ENCODE results near the gene GBGT1. TPM values are rescaled to one million over a fixed set of nuclear protein-coding genes. Genes with fewer than 3 reads are reported as not detected.

The GBGT1 gene
- total and polyA plus RNA-seq, 2 donors (not counting 3 experiments of a cell fraction or from before 2014, with no cell fraction given), result 35.6 to 56.3 TPM

GRCh38 chr9:133168432-133168831 is 4.7 kb upstream of the GBGT1 start:
- peaks cover 0 to 6% of the 10 kb centered on the region in 2 experiments for H3K27me3 ChIP-seq (ENCODE audit: control insufficient read depth in 2 of 2, insufficient read depth in 2 of 2, low read length in 2 of 2)
- TF ChIP-seq CTCF (IDR thresholded peaks at IDR 0.05; ENCODE audit: extremely low read depth in 1 of 2, insufficient read depth in 1 of 2, low read depth in 1 of 2, low read length in 2 of 2) (no peak), EZH2 (IDR thresholded peaks at IDR 0.05; ENCODE audit: borderline replicate concordance, low read depth, low read length, severe bottlenecking) (no peak), GATA2 (IDR thresholded peaks at IDR 0.05; ENCODE audit: insufficient read depth, insufficient read length, low read depth, low read length) (no peak), JUN (IDR thresholded peaks at IDR 0.05; ENCODE audit: borderline replicate concordance, insufficient read depth, insufficient read length, low read depth) (no peak), POLR2AphosphoS5 (IDR thresholded peaks at IDR 0.05; ENCODE audit: insufficient read depth, low read depth, low read length) (no peak), POLR2A (IDR thresholded peaks at IDR 0.05; ENCODE audit: low read depth, low read length) (no peak), MYC (IDR thresholded peaks at IDR 0.05; ENCODE audit: low read depth, low read length) (no peak), FOS (IDR thresholded peaks at IDR 0.05; ENCODE audit: borderline replicate concordance, insufficient read depth, low read length) (no peak), MAX (IDR thresholded peaks at IDR 0.05; ENCODE audit: insufficient read depth, insufficient read length) (no peak)
- no peak for FAIRE-seq
- no TSS peak for BruUV-seq (replicated peaks)
- DNase-seq (ENCODE audit: low read depth, low spot score), result no peak
- no peaks in the 10 kb centered on the region for H3K9me1 ChIP-seq (replicated peaks; ENCODE audit: control insufficient read depth, extremely low read depth, insufficient read depth, low read length)
- no peak overlapping the region for H2AFZ ChIP-seq (ENCODE audit: low read depth, low read length)
- H3K9me3 ChIP-seq (replicated peaks; ENCODE audit: control insufficient read depth, insufficient read depth, low read length), result no peaks in the 10 kb centered on the region
- H3K36me3 ChIP-seq (ENCODE audit: control insufficient read depth in 2 of 2, extremely low read depth in 1 of 2, insufficient read depth in 2 of 2, low read length in 2 of 2), result no peaks in the 10 kb centered on the region
- no peak overlapping the region for H3K27ac ChIP-seq (ENCODE audit: insufficient read depth, low read depth, low read length)
- ChIA-PET CTCF (interaction anchor here (0.9 to 2.5 kb wide), 3 partner anchors 17 to 318 kb away, joined by 3 to 11 read pairs (median 5); no protein-coding TSS in a partner anchor), POLR2A (interaction anchor here (1.1 kb wide), 1 partner anchor 179 kb away, joined by 3 read pairs; the partner anchor contains the start of genes MED22 and RPL7A)
- no peak overlapping the region for H3K4me2 ChIP-seq (ENCODE audit: insufficient read depth, low read length)
- dilution Hi-C loops (cut with MboI; ENCODE audit: extremely low pct_ligation_motif_present, low sequenced_read_pairs), result no loop called here
- no peak overlapping the region for H3K4me3 ChIP-seq (replicated peaks in 1 of 3; ENCODE audit: insufficient read depth in 1 of 3, low read depth in 1 of 3, low read length in 3 of 3)
- no peaks in the 10 kb centered on the region for H4K20me1 ChIP-seq (replicated peaks; ENCODE audit: control insufficient read depth, extremely low read depth, insufficient read depth, low read length)
- intact Hi-C loops (cut with micrococcal nuclease), result no loop called here
- no peaks in the 10 kb centered on the region for H3K79me2 ChIP-seq (ENCODE audit: control insufficient read depth, insufficient read depth, low read length)
- H3K4me1 ChIP-seq (ENCODE audit: control insufficient read depth, extremely low read depth, insufficient read depth, low read length), result no peaks in the 10 kb centered on the region
- no peak overlapping the region for H3K9ac ChIP-seq (replicated peaks; ENCODE audit: extremely low read depth, insufficient read depth, low read length)

Data from endothelial cell of umbilical vein (primary cell).